GM15510 (cell line): ENCODE data around the gene COX5A.

Experiments
- POLR2A ChIP-seq: IDR thresholded peaks from 3 replicates; pipeline ENCODE4 v1.6.1; 2011; ENCODE audit warnings: borderline replicate concordance; ENCODE audit not compliant: insufficient read length; ENCODE audit errors: extremely low read depth

The COX5A gene

DNA sequence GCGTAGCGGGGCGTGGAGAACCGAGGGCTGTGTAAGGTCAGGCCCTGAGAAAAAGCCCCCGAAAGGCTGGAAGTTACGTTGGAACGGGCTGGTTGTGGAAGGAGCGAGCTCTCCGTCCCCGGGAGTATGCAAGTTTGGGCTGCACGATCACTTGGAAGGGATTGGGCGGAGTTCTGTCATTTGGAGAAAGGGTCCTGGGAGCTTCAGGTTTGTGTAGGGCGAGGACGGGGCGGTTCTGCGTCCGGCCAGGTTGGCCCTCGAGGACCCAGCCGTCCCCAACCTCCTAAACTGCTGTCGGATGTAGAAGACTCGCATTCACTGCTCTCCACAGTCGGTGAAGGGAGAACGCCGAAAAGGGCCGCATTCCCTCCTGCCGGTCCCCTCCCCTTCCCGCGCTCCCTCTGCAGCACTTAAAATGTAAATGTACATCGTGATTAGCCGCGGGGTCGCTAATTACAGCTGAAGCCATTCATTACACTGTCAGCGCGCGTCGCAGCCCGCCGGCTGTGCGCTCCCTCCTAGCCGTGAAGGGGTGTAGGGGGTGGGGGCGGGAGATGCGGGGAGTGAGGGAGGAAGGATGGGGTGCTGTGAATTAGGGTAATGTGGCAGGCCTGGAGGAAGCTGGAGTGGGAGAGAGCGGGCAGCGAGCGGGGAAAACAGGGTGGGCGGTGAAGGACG, 21.2 kb upstream of the COX5A start:
- no peak for TF ChIP-seq POLR2A

- no peak for TF ChIP-seq POLR2A
Observed at GRCh38 chr15:74958320-74958907, 20.5 kb upstream of the COX5A start.

- TF ChIP-seq POLR2A = no peak
Observed at GRCh38 chr15:74957476-74958035, 19.7 kb upstream of the COX5A start.

- peak; percentile 77 for TF ChIP-seq POLR2A
Observed at GRCh38 chr15:74956648-74957475, 19.0 kb upstream of the COX5A start, which contains the start of gene RPP25. RPP25 (minus strand) TSS chr15:74956772; CDS start chr15:74956583, 189 bp downstream.

DNA sequence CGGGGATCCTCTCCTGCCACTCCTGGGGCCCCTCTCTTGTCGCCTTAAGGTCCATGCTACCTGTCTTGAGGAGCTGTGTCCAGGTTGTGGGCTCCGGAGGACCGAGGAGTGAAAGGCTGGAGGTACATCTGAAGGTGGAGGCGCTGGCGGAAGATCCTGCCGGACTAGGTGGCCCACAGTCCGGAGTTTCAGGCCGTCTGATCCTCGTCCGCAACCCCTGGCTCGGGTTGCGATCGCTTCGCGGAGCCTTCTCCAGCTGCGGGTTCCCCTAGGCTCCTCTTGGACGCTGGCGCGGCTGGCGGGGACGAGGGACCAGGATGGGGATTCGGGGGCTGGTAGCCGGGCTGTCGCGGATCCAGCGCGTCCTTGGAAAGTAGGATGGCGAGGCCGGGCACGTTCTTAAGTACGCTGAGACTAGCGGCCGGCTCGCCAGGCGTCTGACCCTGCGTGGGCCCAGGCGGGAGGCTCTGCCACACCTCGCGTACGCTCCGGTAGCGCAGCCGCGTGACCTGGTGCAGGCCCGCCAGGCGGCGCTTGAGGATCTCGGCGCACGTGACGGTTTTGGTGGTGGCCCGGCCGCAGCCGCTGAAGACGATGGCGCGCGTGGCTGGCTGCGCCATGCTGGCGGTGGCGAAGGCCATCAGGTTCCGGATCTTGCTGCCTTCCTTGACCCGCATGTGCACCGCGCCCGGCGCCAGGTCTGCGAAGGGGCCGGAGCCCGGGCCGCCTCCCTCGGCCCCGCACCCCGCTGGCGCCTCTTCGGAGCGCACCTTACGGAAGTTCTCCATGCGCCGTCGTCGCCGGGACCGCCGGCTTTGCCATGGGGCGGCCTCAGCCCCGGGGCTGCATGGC, 18.1 kb upstream of the COX5A start:
- no peak for TF ChIP-seq POLR2A

DNA sequence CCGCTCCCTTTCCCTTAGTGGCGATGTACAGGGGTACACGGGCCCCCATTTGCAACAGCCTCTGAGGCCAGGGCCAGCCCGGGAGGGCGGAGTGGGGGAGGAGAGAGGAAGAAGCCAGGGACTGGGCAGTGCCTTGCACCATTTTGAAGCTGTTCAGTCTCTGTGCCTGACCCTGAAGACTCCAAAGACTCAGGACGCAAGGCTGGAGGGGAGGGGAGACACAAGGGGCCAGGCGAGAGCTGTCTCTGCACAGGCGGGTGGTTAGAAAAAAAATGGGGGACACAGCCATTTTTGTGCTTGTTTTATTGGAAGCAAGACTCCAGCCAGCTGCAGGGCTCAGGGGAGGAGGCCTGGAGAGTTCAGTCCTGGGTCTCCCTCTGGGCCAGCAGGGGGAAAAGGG, 17.1 kb upstream of the COX5A start:
- TF ChIP-seq POLR2A = no peak

DNA sequence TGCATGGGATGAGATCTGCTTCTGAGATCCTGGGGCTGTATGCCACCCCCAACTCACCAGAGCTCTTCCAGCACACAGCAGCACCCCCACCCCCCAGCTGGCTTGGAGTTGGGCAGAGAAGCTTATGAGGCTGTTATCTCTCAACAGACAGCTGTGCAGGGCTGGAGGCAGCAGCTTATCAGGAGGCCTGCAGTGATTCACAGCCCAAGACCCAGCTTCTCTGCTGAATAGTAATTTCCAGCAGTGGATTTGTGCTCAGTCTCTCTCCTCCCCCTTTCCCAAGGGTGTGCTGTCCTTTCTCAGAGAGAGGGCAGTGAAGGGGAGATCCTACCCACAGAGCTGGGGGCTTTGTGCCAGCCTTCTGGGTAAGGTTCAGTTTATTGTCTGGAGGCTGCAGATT, 16.6 kb upstream of the COX5A start:
- no peak for TF ChIP-seq POLR2A

GRCh38 chr15:74951006-74951405, 13.1 kb upstream of the COX5A start:
- no peak for TF ChIP-seq POLR2A

- no peak for TF ChIP-seq POLR2A
Observed at GRCh38 chr15:74950078-74950908, 12.4 kb upstream of the COX5A start.

DNA sequence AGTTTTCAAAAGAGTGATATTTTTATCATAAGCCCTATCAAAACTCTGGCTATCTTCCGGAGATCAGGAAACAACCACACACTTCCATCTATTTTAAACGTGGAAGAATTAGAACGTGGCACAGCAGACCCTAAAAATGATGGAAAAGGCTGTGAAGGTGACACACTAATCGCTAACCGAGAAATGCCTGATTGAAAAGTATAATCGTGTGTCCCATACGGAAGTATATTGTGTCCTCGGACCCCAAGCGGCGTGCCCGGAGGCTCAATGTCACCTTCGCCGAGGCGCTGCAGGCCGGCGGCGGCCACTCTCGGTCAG, 642 bp downstream of the COX5A start:
- TF ChIP-seq POLR2A = no peak

DNA sequence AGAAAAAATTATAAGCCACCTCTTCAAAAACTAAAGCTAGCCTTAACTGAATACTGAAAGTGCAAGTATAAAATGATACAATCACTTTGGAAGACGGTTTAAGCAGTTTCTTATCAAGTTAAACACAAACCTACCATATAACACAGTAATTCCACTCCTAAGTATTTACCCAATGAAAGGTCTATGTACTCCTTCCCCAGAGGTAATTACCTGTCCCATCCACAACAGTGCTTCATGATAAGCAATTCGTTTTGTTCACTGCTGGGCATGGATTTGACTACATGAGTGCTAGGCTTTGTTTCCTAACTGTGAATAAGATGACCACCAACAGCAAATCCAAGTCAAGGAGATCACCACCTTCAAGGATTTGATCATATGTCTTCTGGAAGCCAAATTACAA, 4.3 kb downstream of the COX5A start:
- TF ChIP-seq POLR2A = no peak

DNA sequence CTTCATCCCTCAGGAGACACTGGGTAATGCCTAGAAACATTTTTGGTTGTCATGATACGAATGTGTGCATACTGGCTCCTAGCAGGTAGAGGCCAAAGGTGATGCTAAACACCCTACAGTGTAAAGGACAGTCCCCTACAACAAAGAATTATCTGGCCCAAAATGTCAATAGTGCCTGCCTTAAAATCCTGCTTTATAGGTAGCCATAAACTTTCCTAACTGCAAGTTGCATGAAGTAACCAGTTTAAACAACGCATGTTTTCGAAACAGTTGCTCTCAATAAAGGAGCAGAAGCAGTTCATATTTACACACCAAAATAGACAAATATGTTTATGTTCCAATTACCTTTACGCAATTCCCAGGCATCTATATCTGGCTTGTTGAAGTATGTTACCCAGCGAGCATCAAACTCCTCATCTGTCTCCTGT, 9.1 kb downstream of the COX5A start:
- TF ChIP-seq POLR2A = no peak

DNA sequence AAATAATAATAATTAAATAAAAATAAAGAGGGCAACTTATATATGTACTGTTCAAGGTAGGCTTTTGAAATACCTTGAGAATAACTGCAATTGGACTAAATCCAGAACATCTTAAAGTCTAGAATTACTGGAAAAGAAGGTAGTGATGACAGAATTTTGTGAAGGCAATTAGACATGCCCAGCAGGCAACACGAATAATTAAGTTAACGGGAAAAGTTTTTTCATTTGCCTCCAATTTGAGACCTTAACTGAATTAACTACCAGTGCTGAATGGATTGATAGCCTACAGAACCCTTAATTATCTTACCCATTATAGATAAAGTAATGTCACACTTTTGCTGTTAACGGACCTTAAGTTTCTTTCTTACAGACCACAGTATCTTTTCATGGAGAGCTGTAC, 13.3 kb downstream of the COX5A start:
- no peak for TF ChIP-seq POLR2A

DNA sequence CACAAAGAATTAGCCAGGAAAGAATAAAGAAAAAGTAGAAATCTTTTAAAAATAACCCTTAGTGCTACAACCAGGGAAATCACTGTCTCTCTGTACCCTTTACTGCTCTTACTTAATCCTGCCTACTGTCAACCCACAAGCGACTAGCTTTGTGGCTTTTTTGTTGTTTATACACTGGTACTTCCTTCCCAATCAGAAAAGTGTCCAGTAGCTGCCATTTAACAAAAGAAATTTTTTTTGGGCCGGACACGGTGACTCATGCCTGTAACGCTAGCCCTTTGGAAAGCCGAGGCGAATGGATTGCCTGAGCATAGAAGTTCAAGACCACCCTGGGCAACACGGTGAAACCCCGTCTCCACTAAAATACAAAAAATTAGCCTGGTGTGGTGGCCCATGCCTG, 17.4 kb downstream of the COX5A start:
- no peak for TF ChIP-seq POLR2A

DNA sequence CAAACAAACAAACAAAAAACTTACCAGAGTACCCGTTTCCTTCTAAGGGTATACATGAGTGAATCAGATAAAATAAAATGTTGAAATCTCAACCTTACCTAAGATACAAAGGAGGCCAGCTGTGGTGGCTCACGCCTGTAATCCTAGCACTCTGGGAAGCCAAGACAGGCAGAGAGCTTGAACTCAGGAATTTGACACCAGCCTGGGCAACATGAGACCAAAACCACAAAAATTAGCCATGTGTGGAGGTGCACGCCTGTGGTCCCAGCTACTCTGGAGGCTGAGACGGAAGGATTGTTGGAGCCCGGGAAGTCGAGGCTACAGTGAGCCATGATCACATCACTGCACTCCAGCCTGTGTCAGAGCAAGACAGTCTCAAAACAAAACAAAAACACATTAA, 20.2 kb downstream of the COX5A start:
- TF ChIP-seq POLR2A = no peak

DNA sequence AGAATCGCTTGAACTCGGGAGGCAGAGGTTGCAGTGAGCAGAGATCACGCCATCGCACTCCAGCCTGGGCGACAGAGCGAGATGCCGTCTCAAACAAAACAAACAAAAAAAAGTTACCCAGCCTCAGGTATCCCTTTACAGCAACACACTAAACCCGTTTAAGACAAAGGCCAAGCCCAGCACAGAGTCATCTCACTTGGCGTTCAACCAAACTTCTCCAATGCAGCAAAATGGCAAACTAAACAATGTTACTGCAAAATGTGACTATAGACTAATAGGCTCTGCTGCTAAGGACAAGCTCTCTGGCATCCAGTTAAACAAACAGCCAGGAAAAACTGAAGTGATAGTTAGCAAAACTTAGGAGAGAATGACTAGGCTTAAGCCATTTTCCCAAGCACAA, 24.8 kb downstream of the COX5A start:
- no peak for TF ChIP-seq POLR2A
